Left renal cortex interstitium (tissue), 4 donors: ENCODE measurements around the gene DSC2. TPM values are rescaled to one million over a fixed set of nuclear protein-coding genes. Genes with fewer than 3 reads are reported as not detected.
"Not testable (repeated sequence)": the region's sequence is repeated elsewhere in the genome, so short reads cannot be mapped to it uniquely, and the experiment has no call there.

Experiments used
- DNase-seq, 4 donors: peaks; one replicate each; pipeline ENCODE4 v3.0.0-alpha.2; 2013; ENCODE audit warnings: low read depth in 4 of 4, low spot score in 2 of 4, missing footprints in 1 of 4
- polyA plus RNA-seq, 4 donors: library from polyadenylated mRNA; unstranded; fragments of 120-200 nt; gene quantifications; one replicate each; pipeline ENCODE4 v1.2.1, GENCODE V29; 2013; ENCODE audit not compliant: insufficient read length in 4 of 4

The DSC2 gene
- polyA plus RNA-seq, 4 donors: 34.2 to 49.5 (median 42.4) TPM

DNA sequence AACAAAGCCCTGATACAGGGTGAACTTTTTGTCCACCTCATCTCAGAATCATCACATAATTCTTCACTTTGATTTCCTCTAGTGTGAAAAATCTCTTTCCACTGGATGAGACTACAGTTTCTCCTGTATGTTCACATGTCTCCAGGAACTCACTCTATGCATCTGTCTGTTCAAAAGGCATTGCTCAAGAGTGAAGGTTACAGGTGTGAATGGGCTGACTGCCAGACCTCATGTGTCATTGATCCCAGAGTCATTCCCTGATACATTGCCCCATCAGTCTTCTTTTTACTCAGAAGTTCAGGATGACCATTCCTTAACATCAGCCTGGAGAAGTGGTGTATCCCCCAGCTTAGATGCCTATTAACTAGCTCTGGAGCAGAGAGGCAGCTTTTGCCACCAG is 55.3 kb downstream of the DSC2 start:
- DNase-seq: no peak

DNA sequence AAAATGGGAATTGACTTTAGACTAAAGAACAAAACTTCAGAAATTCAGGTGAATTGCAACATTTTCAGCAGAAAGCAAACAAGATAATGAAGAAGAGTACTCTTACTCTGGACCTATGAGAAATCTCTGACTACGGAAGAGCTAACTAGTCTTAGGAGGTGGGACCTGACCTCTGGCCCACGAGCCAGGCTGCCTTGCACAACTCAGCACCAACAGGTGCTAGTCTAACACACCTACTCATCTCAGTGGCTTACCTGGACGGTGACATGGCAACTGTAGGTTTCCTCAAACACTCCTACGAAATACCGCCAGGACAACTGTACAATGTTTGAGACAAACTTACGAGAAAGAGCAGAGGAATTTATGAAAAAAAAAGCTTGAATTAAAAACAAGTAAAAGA is 56.6 kb downstream of the DSC2 start:
- no peak for DNase-seq

DNA sequence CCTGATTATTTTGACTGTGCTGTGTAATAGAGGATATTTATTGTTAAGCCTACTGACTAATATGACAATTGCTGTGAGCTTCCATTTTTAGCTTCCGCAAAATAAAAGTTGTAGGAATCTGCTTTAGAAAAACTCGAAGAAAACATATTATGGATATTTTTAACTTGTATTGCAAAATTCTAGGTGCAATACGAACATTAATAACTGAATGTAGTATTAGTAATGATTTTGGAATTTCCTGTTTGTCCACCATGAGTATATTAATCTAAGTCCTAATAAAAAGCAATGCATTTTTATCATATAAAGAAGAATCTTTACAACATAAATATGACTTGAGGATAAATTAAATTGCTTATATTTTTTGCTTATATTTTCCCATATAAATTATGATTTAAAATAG is 57.3 kb downstream of the DSC2 start:
- DNase-seq: no peak

DNA sequence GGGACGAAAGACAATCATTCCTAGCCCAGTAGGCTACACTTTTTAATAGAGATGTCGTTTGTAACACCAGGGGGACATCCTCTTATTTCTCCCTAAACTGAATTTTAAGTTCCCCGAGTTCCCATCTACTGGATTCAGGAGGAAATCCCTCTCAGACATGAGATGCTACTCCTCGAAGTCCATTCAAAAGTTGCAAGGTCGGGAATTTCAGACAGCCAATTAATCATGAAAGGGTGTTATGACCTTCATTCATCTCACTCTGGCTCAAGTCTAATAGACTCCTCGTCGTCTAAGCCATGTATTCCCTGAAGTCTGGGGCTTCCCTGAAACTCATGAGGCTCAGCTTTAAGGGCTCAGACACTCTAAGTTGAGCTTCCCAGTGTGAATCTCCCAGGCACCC is 58.5 kb downstream of the DSC2 start:
- DNase-seq: no peak

DNA sequence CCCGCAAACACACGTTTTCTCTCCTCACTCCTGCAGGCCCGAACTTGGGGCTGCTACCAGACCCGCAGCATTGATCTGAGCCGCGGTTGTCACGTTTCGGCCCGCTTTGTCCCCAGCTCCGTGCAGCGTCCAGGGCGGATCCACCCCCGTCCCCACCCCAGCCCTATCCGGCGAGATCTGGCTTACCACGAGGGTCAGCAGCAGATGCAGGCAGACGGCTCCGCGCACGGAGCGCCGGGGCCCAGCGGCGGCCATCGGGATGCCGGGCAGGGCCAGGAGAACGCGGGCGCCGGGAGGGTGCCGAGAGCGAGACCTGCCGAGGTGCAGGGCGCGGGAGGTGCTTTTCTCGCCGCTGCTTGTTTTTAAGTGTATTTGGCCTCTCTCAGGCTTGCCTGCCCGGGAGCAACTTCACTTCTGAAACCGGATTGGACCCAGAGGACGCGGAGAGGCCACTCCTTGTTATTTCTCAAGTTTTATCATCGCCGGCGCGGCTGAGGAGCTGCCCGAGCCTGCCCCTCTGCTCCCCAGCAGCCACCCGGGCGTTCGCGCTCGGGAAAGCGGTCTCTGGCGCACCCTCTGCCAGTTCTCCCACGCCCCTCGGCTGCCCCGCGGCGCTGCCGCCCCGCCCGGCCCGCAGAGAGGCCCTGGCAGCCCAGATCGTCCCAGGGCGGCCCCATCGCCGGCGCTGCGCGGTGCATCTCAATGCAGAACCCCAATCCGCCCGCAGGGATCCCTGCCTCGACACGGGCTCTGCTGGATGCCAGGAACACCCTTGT is 59.6 kb downstream of the DSC2 start, which contains the start of gene DSC3:
Gene DSC3, minus strand, starts transcription at position 337 of the 776 bp plus-strand sequence. Its CDS starts 82 bp downstream, at position 255.
- DNase-seq: peak in 2 of 4 donors; percentile 22 to 36

DNA sequence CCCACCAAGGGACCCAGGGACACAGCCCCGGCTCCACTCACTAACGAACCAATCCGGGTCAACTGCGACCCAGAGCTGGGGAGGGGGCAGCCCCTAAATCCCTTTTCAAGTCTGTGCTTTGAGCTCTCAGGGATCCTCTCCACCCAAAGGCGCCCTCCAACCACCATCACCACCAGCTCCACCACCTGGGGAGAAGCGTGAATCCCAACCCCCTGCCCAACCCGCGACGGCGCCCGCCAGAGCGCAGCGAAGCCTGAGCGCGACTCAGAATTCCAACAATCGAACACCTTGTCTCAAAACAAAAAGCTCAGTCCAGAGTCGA is 60.2 kb downstream of the DSC2 start:
- peak in 1 of 4 donors; percentile 37 for DNase-seq

DNA sequence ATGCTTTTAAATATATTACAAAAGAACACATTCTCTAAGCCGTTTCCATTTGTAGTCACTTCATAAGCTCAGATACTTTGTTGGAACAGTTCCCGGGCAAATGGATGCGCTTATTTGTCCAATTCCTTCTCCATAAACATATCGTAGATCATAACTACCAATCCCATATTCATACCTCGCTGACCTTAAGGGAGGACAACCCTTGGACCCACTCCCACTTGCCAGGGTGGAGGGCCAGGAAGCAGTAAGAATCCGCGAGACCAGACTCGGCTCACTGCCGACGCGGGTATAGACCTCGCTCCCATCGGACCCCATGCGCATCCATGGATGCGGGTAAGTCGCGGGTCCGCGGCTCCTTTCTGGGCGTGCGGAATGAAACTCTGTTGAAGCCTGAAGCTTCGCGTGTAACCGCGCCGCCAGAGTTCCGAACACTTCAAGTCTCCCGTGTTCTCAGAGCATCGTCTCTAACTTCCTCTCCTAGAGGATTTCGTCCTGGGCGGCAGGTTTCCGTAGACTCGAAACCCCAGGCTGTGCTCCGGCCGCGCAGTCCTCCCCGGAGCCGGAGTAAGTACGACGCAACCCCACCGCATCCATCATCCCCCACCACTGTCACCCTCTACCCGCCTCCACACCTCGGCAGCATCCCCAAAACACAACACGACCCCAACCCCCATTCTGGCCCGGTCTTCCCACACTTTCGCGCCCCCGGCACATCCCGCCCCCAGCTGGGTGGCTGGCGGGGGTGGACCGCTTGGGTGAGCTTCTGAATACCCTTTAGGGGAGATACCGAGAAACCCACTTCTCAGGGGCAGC is 60.7 kb downstream of the DSC2 start:
- peak in 3 of 4 donors; percentile 39 to 55 (median 45) for DNase-seq

DNA sequence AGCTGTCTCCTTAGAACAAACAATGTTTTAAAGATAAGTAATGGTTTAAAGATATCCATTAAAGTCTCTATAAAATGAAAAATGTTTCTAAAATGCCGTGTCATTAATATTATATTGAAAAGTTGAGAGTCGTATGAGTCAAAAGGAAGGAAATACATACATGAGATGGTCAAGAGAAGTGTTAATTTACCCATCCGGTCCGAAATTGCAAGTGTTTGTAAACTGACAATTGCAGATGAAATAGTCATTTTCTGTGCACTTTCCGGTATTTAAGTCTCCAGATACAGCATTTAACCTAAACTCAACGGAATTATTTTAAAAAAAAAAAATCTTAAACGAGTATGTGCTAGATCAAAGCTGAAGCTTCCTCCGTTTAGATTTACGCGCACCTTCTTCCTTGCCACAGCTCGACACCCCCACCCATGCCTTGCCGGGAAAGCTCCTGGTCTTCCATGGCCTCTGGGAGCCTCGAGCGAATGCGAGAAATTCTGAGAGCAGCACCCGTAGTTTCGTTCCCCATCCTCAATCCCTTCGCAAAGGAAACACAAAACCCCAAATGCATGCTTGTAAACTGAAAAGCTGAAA is 61.4 kb downstream of the DSC2 start:
- peak in 1 of 4 donors; percentile 11 for DNase-seq

DNA sequence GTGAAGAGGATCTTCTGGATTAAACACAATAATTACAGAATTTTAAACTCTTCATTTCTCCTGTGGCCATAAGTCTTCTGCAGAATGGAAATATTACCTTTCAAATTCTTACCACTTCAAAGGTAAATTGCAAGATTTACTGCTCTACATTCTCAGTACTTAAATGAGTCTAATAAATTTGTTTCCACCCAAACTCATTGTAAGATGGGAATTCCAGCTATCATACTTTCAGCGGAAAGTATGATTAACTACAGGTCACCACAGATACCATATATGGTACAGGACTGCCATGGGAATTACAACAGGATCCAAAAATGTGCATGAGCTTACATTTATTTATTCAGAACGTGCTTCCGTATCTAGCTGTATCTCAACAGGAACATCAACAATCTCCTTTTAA is 62.8 kb downstream of the DSC2 start:
- DNase-seq: no peak

DNA sequence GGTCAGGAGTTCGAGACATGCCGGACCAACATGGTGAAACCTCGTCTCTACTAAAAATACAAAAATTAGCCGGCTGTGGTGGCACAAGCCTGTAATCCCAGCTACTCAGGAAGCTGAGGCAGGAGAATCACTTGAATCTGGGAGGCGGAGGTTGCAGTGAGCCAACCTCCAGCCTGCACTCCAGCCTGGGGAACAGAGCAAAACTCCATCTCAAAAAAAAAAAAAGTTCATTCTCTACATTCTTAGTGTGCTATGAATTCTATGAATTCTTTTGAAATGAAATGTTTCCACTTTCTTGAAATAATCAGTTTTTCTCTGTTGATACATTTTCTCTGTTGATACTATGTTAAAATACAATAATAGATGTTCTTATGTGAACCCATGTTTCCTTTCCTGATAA is 64.5 kb downstream of the DSC2 start:
- not testable (repeated sequence) for DNase-seq

DNA sequence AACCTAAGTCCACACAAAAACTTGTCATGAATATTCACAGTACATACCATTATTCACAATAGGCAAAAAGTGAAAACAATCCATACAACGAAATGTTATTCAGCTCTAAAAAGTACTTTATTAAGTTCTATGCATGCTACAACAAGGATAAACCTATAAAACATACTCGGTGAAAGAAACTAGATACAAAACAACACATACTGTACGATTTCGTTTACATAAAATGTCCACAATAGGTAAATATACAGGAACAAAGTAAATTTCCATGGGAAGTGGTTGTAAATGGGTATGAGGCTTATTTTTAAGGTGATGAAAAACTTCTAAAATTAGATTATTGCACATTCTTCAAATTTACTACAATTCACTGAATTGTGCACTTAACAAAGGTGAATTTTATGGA is 67.7 kb downstream of the DSC2 start:
- no peak for DNase-seq

DNA sequence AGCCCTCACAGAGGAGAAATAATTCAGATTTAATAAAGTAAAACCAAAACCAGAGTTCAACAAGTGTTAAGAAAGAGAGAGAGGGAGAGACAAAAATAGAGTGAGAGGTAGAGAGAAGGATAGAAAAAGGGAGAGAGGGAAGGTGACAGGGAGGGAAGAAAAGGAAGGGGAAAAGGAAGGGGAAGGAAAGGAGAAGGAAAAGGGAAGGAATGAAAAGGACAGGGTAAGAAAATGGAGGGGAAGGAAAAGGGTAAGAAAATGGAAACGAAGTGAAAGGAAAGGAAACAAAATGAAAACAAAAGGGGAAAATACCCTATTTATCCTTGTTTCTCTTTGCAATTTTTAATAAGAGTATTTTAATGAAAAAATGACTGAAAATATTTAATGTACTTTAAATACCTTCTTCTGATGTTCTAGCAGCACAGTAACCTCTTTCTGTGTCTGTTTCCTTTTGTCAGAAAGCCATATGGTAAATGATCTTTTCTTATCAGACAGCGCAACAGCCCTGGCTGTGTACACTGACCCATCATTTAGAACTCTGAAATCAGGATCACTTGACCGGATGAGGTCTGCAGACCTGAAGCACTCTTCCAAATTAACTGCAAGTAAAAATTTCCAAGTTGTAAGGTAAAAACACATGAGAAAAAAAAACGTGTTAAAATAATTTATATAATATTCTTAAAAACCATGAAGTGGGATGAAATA is 71.5 kb downstream of the DSC2 start:
- DNase-seq: no peak

DNA sequence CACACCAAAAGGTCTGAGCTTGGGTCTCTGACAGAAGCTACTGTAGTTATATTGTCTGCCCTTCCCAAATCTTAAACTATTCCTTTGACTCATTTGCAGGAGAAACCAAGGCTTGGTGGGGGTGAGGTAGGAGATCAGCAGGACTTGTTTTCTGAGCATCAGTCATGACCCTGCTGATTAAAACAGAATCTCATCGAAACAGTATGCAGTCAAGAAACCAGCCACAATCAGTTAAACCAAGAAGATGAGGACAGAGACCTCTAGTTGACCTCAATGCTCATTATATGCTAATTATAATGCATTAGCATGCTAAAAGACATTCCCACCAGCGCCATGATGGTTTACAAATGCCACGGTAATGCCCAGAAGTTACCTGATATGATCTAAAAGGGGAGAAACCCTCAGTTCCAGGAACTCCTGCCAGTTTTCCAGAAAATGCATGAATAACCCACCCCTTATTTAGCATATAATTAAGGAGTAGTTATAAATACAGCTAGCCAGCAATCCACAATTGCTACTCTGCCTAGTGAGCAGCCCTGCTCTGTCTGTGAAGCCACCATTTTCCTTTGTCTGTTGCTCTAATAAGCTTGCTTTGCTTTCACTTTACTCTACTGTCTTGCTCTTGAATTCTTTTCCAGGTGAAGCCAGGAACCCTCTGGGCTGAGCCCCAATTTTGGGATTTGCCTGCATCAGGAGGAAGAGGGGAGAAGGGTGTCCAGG is 86.3 kb downstream of the DSC2 start:
- DNase-seq: no peak

DNA sequence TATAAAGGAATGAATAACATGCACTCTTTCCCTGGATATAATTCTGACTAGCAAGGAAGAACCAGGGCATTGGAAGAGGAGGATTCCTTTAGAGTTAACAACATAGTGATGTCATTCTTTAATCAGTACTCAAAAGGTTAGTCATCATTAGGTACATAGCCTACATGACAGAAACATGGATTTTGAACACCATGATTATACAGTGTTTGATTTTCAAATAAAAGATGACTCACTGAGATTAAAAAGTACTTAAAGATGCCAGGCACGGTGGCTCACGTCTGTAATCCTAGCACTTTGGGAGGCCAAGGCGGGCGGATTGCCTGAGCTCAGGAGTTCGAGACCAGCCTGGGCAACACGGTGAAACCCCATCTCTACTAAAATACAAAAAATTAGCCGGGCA is 90.8 kb downstream of the DSC2 start:
- DNase-seq: not testable (repeated sequence)

DNA sequence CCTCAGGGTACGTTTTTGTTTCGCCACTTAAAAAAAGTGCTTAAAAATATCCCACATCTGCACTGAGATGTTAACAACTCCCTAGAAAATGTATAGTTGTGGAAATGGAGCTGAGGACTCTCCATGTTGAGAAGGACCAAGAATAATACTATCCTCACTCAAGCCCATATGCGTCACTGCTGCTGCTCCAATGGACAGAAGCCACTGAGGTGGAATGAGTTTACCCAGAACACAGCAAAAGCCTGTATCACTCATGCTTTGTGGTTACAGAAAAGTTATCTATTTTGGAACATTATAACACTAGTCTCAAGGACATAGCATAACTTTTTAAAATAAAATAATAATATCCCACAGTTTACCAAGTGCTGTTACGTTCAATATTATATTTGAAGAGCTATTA is 91.6 kb downstream of the DSC2 start:
- no peak for DNase-seq

Other genes with a start within 250 kb of the DSC2 start
- gene DSC3, start 59.7 kb downstream of the DSC2 start, polyA plus RNA-seq: 1 to 10 TPM; 1.4 to 3.6 (median 2.5) TPM
- 1 to 10 TPM; 1.4 to 2.8 (median 2.2) TPM for gene DSC1, start 60.4 kb upstream of the DSC2 start, polyA plus RNA-seq
- gene DSG1, start 215.7 kb upstream of the DSC2 start, polyA plus RNA-seq: under 1 TPM; 0.03 to 0.08 (median 0.04) TPM